Nephron progenitor cell (in vitro differentiated cells): ENCODE data around the gene MAN2A2.

Experiments used
- DNase-seq: peaks from one replicate; pipeline ENCODE4 v3.0.0; 2021
- H3K27ac Mint-ChIP-seq: 2 replicates; pipeline ENCODE4 v1.8.0; 2021; ENCODE audit warnings: mild to moderate bottlenecking, moderate library complexity, mixed read lengths
- H3K27me3 Mint-ChIP-seq: 2 replicates; pipeline ENCODE4 v1.8.0; 2021; ENCODE audit warnings: mild to moderate bottlenecking, low read depth, mixed read lengths; ENCODE audit not compliant: poor library complexity
- H3K36me3 Mint-ChIP-seq: 2 replicates; pipeline ENCODE4 v1.8.0; 2021; ENCODE audit warnings: low read depth, mixed read lengths
- H3K4me1 Mint-ChIP-seq: 2 replicates; pipeline ENCODE4 v1.8.0; 2021; ENCODE audit warnings: mixed read lengths
- H3K4me3 Mint-ChIP-seq: 2 replicates; pipeline ENCODE4 v1.8.0; 2021; ENCODE audit warnings: mild to moderate bottlenecking, moderate library complexity, mixed read lengths
- H3K9me3 Mint-ChIP-seq: 2 replicates; pipeline ENCODE4 v1.8.0; 2021; ENCODE audit warnings: mild to moderate bottlenecking, moderate library complexity, mixed read lengths
- TF ChIP-seq, protein P1 (sequence below): fragments of 200-600 bp; sonication (generic); IDR thresholded peaks from 2 replicates; pipeline ENCODE4 v1.5.0; 2021; ENCODE audit warnings: antibody characterized with exemption

MAN2A2 gene

DNA sequence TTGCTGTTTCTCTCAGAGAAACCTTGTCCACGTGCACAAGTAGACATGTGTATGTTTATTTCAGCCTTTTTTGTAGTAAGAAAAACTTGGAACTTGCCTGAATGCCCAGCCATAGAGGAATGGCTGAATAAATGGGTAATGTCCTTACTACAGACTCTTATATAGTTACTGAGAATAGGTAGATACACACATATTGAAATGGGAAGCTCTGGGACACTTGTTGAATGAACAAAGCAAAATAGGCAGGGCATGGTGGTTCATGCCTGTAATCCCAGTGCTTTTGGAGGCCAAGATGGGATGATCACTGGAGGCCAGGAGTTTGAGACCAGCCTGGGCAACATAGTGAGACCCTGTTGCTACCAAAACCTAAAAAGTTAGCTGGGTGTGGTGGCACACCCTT, 33.7 kb downstream of the MAN2A2 start:
- Mint-ChIP-seq H3K27ac (no peak overlapping the region), H3K4me3 (peak overlapping the region; percentile 82), H3K4me1 (peaks cover 39% of the 10 kb centered on the region), H3K27me3 (peaks cover 12% of the 10 kb centered on the region), H3K9me3 (no peaks in the 10 kb centered on the region), H3K36me3 (peaks cover 40% of the 10 kb centered on the region)
- DNase-seq: no peak
- TF ChIP-seq, protein P1, sequence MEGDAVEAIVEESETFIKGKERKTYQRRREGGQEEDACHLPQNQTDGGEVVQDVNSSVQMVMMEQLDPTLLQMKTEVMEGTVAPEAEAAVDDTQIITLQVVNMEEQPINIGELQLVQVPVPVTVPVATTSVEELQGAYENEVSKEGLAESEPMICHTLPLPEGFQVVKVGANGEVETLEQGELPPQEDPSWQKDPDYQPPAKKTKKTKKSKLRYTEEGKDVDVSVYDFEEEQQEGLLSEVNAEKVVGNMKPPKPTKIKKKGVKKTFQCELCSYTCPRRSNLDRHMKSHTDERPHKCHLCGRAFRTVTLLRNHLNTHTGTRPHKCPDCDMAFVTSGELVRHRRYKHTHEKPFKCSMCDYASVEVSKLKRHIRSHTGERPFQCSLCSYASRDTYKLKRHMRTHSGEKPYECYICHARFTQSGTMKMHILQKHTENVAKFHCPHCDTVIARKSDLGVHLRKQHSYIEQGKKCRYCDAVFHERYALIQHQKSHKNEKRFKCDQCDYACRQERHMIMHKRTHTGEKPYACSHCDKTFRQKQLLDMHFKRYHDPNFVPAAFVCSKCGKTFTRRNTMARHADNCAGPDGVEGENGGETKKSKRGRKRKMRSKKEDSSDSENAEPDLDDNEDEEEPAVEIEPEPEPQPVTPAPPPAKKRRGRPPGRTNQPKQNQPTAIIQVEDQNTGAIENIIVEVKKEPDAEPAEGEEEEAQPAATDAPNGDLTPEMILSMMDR: no peak

DNA sequence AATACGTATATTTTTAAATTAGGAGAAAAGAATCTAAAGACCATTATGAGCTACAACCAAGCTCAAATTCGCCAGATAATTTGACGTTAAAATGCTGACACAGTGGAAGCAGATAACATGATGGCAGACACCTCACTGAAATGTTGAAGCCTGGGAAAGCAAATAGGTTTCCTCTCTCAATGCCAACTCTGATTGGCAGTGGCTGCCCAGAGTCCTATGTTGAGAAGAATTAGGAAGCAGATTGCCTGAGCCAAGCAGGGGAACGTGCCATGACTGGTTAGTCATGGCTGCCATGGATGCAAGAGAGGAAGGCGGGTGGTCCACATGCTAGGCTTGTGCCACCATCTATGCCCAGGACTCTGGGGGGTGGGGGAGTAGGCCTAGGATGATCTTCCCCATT, 35.2 kb downstream of the MAN2A2 start:
- Mint-ChIP-seq H3K27me3 (peaks cover 6% of the 10 kb centered on the region), H3K36me3 (peaks cover 50% of the 10 kb centered on the region), H3K4me1 (peaks cover 32% of the 10 kb centered on the region), H3K9me3 (no peaks in the 10 kb centered on the region), H3K27ac (no peak overlapping the region), H3K4me3 (no peak overlapping the region)
- TF ChIP-seq, protein P1: no peak
- no peak for DNase-seq

DNA sequence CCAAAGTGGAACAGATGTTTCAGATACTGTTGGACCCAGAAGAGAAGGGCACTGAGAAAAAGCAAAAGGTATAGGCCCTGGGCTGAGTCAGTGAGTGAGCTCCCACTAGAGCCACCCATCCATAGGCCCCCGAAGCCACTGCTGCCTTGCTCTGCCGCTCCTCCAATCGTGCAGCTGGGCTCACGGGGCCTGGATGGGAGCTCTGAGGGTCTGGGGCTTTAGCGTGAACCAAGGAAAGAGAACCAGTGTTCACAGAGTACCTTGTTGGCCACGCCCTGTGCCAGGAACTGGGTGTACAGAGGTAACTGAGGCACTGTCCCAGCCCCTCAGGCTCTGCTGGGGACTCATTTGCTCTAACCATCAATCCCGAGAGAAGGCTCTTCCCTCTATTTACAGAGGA, 36.7 kb downstream of the MAN2A2 start:
- peaks cover 53% of the 10 kb centered on the region for H3K36me3 Mint-ChIP-seq
- TF ChIP-seq, protein P1: no peak
- H3K4me1 Mint-ChIP-seq: peaks cover 24% of the 10 kb centered on the region
- H3K27ac Mint-ChIP-seq: no peak overlapping the region
- no peaks in the 10 kb centered on the region for H3K27me3 Mint-ChIP-seq
- H3K9me3 Mint-ChIP-seq: no peaks in the 10 kb centered on the region
- no peak for DNase-seq
- no peak overlapping the region for H3K4me3 Mint-ChIP-seq

DNA sequence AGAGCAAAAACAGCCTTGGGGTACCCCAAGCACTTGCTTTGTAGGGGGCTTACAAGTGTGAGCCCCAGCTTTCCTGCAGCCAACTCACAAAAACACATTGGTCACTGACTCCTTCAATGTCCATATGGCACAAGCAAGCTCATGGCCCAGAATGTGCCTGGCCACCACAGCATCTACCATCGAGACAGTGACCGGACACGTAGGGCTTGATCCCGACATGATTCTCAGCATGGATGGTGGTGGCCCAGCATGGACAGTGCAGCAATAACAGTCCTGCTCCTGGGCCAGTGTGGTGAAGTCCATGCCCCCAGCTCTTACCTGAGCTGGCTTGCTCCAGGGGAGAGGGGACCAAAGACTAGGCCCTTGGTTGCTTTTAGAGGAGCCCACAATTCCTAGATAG, 37.9 kb downstream of the MAN2A2 start:
- DNase-seq: no peak
- Mint-ChIP-seq H3K4me1 (peaks cover 19% of the 10 kb centered on the region), H3K27me3 (no peaks in the 10 kb centered on the region), H3K36me3 (peaks cover 58% of the 10 kb centered on the region), H3K9me3 (no peaks in the 10 kb centered on the region), H3K27ac (no peak overlapping the region), H3K4me3 (no peak overlapping the region)
- TF ChIP-seq, protein P1: no peak

DNA sequence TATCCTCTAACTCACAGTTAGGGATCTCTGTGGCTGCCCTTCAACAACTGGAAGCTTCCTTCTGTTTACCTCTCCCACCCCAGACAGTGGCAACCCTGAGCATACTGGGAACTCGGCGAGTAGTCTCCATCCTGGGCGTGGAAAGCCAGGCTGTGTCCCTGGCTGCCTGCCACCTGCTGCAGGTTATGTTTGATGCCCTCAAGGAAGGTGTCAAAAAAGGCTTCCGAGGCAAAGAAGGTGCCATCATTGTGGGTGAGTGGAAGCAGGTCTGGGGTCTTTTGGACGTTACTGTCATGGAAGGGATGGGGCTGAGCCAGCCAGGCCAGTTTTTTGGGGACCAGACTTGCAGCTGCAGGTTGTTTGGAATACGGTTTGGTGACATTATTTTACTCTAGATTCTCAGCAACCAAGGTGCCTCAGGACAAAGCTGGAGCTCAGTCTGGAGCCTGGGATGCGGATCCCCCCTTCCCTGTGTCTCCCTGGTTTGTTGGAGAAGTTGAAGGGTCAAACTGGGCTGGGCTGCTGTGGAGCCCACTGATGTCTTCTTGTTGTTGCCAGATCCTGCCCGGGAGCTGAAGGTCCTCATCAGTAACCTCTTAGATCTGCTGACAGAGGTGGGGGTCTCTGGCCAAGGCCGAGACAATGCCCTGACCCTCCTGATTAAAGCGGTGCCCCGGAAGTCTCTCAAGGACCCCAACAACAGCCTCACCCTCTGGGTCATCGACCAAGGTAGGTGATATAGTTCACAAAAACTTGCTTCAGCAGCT, 39.4 kb downstream of the MAN2A2 start:
- H3K4me1 Mint-ChIP-seq: peaks cover 10% of the 10 kb centered on the region
- no peak for DNase-seq
- H3K36me3 Mint-ChIP-seq: peaks cover 53% of the 10 kb centered on the region
- H3K27me3 Mint-ChIP-seq: no peaks in the 10 kb centered on the region
- no peaks in the 10 kb centered on the region for H3K9me3 Mint-ChIP-seq
- no peak overlapping the region for H3K27ac Mint-ChIP-seq
- TF ChIP-seq, protein P1: no peak
- no peak overlapping the region for H3K4me3 Mint-ChIP-seq

DNA sequence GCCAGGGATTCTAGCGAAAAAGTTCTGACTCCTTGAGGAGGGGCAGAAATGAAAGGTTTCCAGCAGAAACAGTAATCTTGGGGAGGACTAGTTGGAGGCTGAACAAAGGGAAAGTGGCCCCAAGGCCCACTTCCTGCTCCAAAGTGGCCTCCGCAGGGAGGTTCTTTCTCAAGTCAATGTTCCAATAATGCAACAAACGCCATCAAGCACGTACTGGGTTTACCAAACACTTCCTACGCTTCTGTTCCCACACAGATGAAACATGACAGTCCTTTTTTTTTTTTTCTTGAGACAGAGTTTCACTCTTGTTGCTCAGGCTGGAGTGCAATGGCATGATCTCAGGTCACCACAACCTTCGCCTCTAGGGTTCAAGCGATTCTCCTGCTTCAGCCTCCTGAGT, 42.0 kb downstream of the MAN2A2 start:
- no peak overlapping the region for H3K4me3 Mint-ChIP-seq
- H3K27me3 Mint-ChIP-seq: no peaks in the 10 kb centered on the region
- DNase-seq: no peak
- H3K36me3 Mint-ChIP-seq: peaks cover 57% of the 10 kb centered on the region
- H3K9me3 Mint-ChIP-seq: no peaks in the 10 kb centered on the region
- no peak overlapping the region for H3K27ac Mint-ChIP-seq
- TF ChIP-seq, protein P1: no peak
- peaks cover 4% of the 10 kb centered on the region for H3K4me1 Mint-ChIP-seq
